HepG2 (cell line): ENCODE data around the gene BRCA1. TPM values are rescaled to one million over a fixed set of nuclear protein-coding genes. Genes with fewer than 3 reads are reported as not detected.

ENCODE experiments used
- ASH2L ChIP-seq: fragments of 300-600, 200-600 bp; sonication (generic); IDR thresholded peaks from 2 replicates; pipeline ENCODE4 v1.7.0; 2017; ENCODE audit warnings: low read depth, mild to moderate bottlenecking, moderate library complexity, mixed read lengths, low read length; ENCODE audit not compliant: insufficient read length
- ATF2 ChIP-seq: sonication (generic); formaldehyde crosslinking; IDR thresholded peaks from 2 replicates; pipeline ENCODE4 v1.4.0; 2020; ENCODE audit warnings: missing genetic modification reagents
- E2F5 ChIP-seq: sonication (generic); formaldehyde crosslinking; conservative IDR thresholded peaks from 2 replicates; pipeline ENCODE4 v1.4.0; 2020; ENCODE audit warnings: missing genetic modification reagents
- FOXK1 ChIP-seq: sonication (generic); formaldehyde crosslinking; IDR thresholded peaks from 2 replicates; pipeline ENCODE4 v1.4.0; 2020; ENCODE audit warnings: low read depth, missing genetic modification reagents, borderline replicate concordance
- MIER2 ChIP-seq: IDR thresholded peaks from 2 replicates; pipeline ENCODE4 v1.6.1; 2016; ENCODE audit warnings: missing biosample characterization, missing genetic modification reagents
- MXI1 ChIP-seq: IDR thresholded peaks from 3 replicates; pipeline ENCODE4 v1.6.1; 2012; ENCODE audit warnings: low read depth, low read length, inconsistent platforms, borderline replicate concordance
- NR2F1 ChIP-seq, 2 experiments: fragments of 450-650 bp in 1 of 2; formaldehyde crosslinking in 1 of 2; IDR thresholded peaks; 2 replicates each; pipeline versions ENCODE4 v1.5.0 to v1.6.1; 2016 to 2020; ENCODE audit warnings: mild to moderate bottlenecking in 1 of 2, missing compliant biosample characterization in 1 of 2, missing genetic modification reagents in 1 of 2, moderate library complexity in 1 of 2
- SCMH1 ChIP-seq: sonication (generic); formaldehyde crosslinking; IDR thresholded peaks from 2 replicates; pipeline ENCODE4 v1.9.0; 2021; ENCODE audit warnings: missing genetic modification reagents, mild to moderate bottlenecking, borderline replicate concordance
- TAF15 ChIP-seq: fragments of 200-400 bp; formaldehyde crosslinking; IDR thresholded peaks from one replicate; pipeline ENCODE4 v1.6.1; 2018; ENCODE audit warnings: mild to moderate bottlenecking, low read depth, low read length; ENCODE audit not compliant: poor library complexity, severe bottlenecking
- ZFY ChIP-seq: sonication (generic); formaldehyde crosslinking; IDR thresholded peaks from 2 replicates; pipeline ENCODE4 v1.4.0; 2020; ENCODE audit warnings: missing genetic modification reagents
- ZGPAT ChIP-seq: IDR thresholded peaks from 2 replicates; pipeline ENCODE4 v1.6.1; 2016; ENCODE audit warnings: mild to moderate bottlenecking
- ZNF607 ChIP-seq: sonication (generic); formaldehyde crosslinking; IDR thresholded peaks from 2 replicates; pipeline ENCODE4 v1.5.1; 2020; ENCODE audit warnings: missing genetic modification reagents, mild to moderate bottlenecking, borderline replicate concordance
- ZNF691 ChIP-seq: sonication (generic); formaldehyde crosslinking; IDR thresholded peaks from 2 replicates; pipeline ENCODE4 v1.4.0; 2020; ENCODE audit warnings: missing genetic modification reagents, low read depth, mild to moderate bottlenecking, borderline replicate concordance
- polyA plus RNA-seq, 8 experiments: library from polyadenylated mRNA; depleted of rRNA in 3 of 8; stranded (reverse) in 7 of 8; unstranded in 1 of 8; fragments of >200 nt; fragmentation: Illumina TruSeq in 4 of 8; extraction: Trizol in 4 of 8; gene quantifications; 2 replicates each; pipeline versions ENCODE4 v1.2.1 to v1.2.3, GENCODE V29; 2011 to 2016; ENCODE audit warnings: low read depth in 4 of 8, missing spikeins in 1 of 8, mixed read lengths in 1 of 8; ENCODE audit not compliant: insufficient read depth in 1 of 8
- total RNA-seq, 5 experiments: library from RNA; depleted of rRNA; stranded (reverse); fragments of >200 nt; fragmentation: Illumina TruSeq; extraction: Trizol; gene quantifications; 2 replicates each; pipeline ENCODE4 v1.2.3, GENCODE V29; 2016; ENCODE audit warnings: low read depth in 1 of 5
- TF ChIP-seq, protein P1 (sequence below): sonication (generic); formaldehyde crosslinking; IDR thresholded peaks from 2 replicates; pipeline ENCODE4; 2020; ENCODE audit warnings: missing genetic modification reagents, mild to moderate bottlenecking, borderline replicate concordance
- TF ChIP-seq, protein P2 (sequence below): sonication (generic); formaldehyde crosslinking; IDR thresholded peaks from 2 replicates; pipeline ENCODE4 v1.5.0; 2020; ENCODE audit warnings: missing genetic modification reagents

The BRCA1 gene
- total and polyA plus RNA-seq, 2 of the 13 experiments (the other 11 are each of a cell fraction or from before 2014, with no cell fraction given) = 13.3 to 37.5 TPM

DNA sequence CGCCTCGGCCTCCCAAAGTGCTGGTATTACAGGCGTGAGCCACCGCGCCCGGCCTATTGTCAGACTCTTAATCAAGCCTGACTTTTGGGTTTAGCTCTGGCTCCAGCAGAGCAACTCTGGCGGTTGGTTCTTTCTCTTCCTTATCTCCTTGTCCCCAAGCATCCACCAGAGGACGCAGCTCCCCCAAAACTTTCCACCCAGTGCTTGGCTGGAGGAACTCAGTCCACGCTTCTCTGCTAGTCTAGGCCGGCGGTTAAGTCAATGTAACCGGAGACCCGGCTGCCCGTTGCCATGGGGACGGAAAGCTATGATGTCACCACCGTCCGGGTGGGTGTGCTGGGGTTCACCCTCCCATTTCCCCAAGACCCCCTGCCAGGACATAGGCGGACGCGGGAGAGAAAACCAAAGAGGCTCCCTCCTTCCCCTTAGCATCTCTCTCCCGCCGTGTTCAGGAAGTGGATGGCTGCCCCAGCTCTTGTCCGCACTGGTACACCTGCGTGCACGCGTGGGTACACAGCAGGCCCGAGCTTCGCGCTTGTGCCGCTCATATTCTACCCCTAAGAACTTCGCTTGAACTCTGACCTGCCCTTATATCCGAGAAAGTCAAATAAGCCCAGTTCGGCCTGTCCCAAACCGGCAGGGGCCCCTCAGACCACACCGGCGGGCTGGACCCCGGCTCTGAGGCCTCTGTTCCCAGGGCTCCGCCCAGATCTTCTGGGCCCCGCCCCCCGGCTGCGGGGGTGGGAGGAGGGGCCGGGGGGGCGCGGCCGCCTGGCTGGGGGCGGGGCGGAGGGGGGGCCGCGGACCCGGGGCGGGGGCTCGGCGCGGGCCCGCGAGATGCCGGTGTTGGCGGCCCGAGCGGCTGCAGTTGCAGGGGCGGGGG is 100.5 kb downstream of the BRCA1 start, which contains the start of gene RND2 (continued):
- TF ChIP-seq, protein P1, sequence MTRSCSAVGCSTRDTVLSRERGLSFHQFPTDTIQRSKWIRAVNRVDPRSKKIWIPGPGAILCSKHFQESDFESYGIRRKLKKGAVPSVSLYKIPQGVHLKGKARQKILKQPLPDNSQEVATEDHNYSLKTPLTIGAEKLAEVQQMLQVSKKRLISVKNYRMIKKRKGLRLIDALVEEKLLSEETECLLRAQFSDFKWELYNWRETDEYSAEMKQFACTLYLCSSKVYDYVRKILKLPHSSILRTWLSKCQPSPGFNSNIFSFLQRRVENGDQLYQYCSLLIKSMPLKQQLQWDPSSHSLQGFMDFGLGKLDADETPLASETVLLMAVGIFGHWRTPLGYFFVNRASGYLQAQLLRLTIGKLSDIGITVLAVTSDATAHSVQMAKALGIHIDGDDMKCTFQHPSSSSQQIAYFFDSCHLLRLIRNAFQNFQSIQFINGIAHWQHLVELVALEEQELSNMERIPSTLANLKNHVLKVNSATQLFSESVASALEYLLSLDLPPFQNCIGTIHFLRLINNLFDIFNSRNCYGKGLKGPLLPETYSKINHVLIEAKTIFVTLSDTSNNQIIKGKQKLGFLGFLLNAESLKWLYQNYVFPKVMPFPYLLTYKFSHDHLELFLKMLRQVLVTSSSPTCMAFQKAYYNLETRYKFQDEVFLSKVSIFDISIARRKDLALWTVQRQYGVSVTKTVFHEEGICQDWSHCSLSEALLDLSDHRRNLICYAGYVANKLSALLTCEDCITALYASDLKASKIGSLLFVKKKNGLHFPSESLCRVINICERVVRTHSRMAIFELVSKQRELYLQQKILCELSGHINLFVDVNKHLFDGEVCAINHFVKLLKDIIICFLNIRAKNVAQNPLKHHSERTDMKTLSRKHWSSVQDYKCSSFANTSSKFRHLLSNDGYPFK = peak; percentile 68; the same call in 1 of the 2 replicates
- TF ChIP-seq ATF2 (CRISPR knock-in tag) (peak; percentile 97), E2F5 (CRISPR knock-in tag) (no peak), SCMH1 (no peak), ASH2L (no peak), ZNF691 (CRISPR knock-in tag) (peak; percentile 76; the same call in 1 of the 2 replicates), ZGPAT (peak; percentile 74), FOXK1 (CRISPR knock-in tag) (peak; percentile 53; the same call in 1 of the 2 replicates), MIER2 (peak; percentile 66), MXI1 (peak; percentile 91; the same call in 2 of the 3 replicates), TAF15 (no peak), ZNF607 (peak; percentile 43; the same call in 1 of the 2 replicates), NR2F1 (CRISPR knock-in tag; IDR thresholded peaks at IDR 0.05) (no peak), ZFY (CRISPR knock-in tag) (peak; percentile 65)
- TF ChIP-seq, protein P2, sequence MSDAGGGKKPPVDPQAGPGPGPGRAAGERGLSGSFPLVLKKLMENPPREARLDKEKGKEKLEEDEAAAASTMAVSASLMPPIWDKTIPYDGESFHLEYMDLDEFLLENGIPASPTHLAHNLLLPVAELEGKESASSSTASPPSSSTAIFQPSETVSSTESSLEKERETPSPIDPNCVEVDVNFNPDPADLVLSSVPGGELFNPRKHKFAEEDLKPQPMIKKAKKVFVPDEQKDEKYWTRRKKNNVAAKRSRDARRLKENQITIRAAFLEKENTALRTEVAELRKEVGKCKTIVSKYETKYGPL (CRISPR knock-in tag) = no peak
